GM21529 (cell line): ENCODE results near the gene SOX6.

Source experiments
- ATAC-seq: cut with Tn5 transposase; IDR thresholded peaks from one replicate; pipeline ENCODE4 v1.9.1; 2021; ENCODE audit not compliant: unreplicated experiment

The SOX6 gene

DNA sequence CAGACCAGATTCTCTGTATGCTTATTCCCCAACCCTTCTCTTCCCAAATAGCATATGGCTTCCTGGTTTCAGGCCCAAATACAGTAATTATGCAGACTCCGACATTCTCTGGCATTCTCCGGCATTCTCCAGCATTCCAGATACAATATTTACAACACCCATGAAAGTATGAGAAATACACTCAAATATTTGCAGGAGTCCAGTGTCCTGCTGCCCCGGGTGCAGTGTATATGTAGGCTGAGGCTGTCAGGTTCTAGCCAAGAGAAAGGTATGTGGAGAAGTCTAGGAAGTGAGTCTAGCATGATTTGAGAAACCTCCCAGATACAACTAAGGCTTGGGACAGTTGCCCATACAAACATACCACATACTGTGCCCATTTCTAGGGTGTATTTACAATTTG lies 160.7 kb downstream of the SOX6 start:
- no peak for ATAC-seq

DNA sequence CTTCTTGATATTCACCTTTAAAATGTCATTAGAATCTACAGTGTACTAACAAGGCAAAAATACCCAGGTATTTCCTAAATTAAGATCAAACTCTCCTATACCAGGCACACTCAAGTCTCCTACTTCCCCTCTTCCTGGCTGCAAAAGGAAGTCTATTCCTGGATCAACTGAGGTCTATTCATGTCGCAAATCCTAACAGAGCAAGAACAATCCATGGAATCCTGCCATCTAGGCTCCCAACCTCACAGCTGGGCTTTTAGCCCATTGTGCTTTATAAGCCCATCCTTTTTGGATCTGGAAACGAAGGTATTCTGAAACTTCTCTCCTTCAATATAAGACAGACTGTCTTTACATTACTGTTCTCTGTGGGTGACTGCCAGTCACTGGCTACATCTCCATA lies 161.8 kb downstream of the SOX6 start:
- ATAC-seq, result no peak

DNA sequence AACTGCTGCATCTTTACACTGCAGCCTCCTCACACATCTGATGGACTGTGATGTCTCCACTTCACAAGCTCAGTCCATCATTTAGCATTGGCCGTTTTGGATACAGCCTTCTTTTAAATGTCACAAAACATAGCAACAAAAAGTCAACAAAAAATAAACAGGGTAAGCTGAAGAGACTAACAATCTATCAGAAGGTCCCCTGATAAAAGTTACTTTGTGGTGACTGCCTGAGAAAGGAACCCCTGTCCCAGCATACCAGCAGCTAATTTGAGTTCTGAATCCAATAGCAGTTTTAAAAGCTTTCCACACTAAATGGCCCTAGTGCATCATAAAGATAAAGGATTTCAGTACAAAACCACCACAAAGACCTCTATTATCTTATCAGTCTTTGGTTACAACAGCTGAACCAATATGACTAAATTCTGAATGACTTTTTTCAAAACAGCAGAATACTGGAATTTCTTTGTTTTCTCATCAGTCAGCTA lies 162.4 kb downstream of the SOX6 start:
- ATAC-seq, result no peak

DNA sequence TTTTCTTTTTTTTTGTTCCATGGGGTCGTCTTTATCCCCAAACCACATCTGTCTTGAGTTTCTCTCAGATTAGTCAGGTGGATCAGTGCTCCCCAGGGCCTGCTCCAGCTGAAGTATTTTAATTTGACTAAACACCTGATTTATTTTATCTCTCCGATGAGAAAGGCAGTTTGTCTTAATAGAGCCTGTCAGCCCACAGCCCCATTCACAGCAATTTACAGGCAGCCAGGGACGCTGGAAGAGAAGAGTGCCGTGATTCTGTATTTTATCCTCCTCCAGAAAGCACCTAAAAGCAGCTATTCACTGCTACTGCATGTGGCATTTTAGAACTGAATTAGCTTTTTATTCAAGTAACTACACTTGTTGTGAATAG lies 164.5 kb downstream of the SOX6 start:
- no peak for ATAC-seq

DNA sequence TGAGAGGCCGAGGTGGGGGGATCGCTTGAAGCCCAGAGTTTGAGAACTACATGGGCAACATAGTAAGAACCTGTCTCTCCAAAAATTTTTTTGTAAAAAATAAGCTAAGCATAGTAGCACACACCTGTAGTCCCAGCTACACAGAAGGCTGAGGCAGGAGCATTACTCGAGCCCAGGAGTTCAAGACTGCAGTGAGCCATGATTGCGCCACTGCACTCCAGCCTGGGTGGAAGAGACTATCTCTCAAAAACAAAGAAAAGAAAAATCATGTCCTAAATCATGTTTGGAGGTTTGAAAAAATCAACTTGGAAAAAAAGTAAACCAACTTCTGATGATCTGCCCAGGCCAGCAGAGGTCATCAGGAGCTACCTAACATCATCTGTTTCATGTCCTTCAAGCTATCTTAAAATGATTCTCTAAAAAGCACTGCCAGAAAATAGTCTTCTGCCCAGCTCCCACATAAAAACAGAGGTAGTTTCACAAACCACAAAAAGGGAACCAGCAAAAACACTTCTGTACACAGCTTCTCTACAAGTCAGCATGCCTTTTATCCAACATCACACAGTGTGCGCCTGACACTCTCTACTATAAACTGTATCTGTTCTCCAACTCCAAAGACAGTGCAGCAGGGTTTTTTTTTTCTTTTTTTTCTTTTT lies 165.0 kb downstream of the SOX6 start:
- no peak for ATAC-seq

DNA sequence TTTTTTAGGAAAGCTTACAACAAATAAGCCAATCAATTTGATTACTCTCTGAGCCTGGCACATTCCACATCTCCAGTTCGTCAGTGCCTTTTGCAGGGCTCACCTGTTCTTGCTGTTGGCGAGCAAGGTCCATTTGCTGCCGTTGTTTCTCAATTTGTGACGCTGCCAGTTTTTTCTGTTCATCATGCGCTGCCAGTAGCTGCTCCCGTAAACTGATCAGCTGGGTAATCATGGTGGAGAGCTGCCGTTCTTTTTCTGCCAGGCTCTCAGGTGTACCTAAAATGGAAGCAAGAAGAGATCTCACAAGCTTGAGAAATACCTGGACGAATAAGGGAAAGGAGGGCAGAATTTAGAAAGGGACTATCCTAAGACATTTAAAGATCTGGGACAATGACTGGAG lies 169.7 kb downstream of the SOX6 start:
- no peak for ATAC-seq

DNA sequence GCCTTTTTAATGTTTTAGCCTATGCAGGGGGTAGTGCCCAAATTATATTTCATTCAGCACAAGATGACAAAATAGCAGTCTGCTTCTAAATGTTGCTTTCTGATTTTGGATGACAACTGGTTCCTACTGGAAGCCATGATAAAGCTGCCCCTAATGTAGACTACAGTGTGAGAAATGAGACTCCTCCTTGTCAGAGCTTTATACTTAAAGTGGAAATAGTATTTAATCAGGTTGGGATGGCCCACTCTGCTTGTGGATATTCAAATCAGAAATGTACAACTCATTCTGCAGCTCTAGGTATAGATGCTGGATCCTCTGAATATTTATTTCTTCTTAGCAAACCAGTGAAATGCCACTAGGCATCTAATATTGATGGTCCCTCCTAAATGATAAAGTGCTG lies 171.3 kb downstream of the SOX6 start:
- no peak for ATAC-seq

DNA sequence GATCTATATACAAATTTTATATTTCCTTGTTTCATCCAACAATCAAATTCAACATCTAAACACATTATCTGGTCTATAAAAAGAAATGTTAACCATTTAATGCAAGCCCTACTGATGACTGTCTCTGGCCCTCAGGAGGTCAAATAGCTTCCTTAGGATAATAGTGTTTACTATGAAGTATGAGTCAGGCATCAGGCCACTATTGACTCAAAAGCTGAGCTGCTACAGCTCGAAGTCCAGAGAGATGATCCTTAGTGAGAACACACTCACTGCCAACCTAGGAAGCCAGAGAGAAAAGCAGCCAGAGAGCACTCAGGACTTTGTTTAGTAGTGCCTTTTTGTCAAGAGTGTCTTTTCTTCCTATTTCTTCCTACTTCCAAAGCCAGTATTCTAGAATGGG lies 171.8 kb downstream of the SOX6 start:
- ATAC-seq, result no peak

DNA sequence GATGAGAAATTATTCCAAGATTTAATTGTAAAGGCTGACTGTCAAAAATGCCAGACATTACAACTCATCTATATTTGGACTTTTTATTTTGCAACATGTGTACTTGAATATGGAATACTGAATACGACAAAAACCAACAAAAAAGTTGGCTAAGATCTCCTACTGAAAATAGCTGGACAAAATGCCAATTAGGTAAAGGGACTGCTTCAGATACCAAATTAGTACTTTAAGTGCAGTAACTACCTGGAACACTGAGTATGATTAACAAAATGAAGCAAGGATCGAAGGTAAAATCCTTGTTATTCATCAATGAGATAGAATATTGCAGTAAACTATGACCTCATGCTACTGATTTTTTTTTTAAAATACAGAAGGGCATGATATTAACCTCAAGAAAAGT lies 173.8 kb downstream of the SOX6 start:
- no peak for ATAC-seq

DNA sequence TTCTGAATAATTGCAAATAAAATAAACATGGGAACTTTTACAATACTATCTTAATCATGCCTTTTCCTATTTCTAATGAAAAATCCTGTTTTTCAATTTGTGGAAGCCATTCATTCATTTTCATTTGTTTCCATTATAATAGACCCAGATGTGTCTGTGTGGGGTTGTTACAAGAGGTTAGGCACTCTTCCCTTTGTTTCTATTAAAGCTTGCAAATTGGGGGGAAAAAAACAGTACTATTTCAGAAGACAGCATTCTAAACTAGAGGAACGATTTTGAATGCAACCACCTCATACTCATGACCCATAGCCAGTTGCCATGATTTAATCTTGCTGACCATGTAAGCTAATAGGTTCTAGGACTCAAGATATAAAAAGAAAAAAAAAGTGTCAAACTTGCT lies 175.5 kb downstream of the SOX6 start:
- no peak for ATAC-seq

DNA sequence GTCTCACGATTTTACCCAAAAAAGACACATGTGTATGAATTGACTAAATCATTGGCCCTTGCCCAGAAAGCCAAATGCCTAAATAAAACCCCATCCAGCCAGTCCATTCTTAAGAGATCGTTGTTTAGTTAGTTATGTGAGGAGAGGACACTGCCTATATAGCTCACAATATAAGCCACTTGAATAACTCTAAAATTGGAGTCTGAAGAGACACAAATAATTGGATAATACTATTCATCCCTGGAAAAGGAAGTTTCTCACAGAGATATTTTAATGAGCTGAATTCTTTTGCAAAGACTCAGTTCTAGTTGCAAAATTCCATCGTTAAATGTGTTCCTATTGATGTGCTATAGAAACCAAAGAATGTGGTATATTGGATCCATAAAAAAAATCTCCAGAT lies 176.7 kb downstream of the SOX6 start:
- no peak for ATAC-seq

DNA sequence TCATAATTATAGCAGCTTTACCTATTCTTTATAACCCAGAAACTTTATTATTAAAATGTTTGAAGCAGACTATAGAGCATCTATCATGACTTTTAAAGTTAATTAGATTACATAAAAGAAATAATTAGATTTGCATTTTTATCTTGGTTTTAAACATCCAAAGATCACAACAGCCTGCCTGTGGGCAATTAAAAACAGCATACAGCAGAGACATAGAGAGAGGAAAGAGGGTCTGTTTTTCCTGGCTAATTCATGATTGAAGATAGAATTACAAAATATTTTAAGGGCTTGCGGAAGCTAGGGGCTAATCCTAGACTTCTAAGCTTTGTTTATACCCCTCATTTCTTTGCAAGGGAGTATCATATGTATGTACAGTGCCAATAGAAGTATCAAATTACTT lies 178.1 kb downstream of the SOX6 start:
- no peak for ATAC-seq

DNA sequence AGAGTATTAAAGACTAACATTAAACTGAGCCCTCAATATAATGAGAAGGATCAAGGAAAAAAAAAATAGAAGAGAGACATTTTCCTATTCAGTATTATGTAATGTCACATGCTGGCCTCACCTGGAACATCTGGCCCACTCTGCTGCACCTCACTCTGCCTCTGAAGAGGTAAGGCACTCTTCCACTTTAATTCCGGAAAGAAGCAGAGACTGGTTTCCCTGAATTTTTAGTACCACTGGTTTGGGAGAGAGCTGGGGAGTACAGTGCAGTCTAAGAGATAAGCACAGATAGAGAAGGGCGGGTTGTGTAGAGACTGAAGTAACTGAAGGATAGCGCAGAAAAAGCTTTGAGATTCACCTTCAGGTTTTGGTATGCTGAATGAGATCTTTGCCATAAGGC lies 178.7 kb downstream of the SOX6 start:
- no peak for ATAC-seq

DNA sequence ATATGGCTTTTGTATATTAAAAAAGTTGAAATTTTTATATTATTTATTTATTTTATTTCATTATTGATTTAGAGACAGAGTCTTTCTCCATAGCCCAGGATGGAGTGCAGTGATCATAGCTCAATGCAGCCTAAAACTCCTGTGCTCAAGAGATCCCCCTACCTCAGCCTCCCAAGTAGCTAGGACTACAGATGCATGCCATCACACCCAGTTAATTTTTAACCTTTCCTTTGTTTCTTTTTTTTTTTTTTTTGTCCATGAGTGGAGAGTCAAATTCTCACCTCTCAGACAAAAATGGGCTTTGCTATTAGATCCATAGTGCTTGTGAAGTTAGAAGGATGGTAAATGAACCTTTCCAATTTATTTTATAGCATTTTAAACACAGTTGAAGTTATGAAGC lies 182.5 kb downstream of the SOX6 start:
- no peak for ATAC-seq

DNA sequence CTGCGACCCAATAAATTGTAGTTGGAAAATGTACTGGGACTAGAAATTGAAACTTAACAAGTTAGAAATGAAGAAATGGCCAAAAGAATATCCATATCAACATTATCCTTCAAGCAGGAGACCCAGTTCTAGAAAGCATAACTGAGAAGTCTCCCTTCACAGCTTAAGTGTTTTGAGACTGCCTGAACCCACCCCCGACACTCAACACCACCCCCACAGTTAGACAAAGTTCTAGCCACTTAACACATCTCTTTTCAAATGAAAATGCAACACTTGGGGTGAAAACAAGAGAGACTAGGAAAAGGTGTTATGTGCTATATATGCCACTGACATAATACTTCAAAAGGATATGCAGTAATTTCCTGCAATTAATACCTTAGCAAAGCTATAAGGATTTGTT lies 184.5 kb downstream of the SOX6 start:
- no peak for ATAC-seq

DNA sequence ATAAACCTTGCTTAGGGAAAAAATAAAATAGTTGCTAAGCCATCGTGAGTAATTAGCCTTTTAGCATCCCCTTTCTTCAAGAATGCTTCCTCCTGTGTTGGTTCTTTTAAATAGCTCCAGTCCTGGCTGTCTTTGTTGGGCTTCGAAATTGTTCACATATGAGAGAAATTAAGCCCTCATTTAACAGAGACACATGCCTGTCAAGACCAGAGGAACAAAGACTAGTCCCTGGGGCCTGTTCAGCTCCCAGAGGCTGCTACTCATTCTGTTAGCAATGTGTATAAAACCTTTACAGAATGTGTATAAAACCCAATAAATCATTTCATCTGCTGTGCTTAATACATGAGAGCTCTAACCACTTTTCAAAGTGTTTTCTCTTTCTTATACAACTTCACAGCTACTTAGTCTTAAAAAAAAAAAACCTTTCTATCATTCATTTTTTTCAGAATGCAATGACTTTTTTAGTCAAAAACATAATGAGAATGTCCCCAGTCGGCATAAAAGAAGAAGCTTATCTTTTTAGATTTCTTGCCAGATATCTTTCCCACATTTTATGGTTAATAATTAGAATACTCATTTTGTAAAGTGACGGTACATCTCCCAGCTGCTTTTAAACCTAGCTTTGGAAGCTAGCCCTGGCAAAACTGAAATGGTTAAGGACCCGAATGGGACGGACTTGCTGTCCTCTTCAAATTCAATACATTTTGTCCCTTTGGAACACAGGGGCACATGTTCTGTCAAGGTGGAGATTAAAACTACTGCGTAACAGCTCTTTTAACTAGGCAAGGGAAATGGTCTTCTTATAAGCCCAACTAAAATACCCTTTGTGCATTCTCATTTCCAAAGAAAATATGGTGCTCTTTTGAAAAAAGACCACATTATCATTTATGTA lies 186.1 kb downstream of the SOX6 start:
- no peak for ATAC-seq

DNA sequence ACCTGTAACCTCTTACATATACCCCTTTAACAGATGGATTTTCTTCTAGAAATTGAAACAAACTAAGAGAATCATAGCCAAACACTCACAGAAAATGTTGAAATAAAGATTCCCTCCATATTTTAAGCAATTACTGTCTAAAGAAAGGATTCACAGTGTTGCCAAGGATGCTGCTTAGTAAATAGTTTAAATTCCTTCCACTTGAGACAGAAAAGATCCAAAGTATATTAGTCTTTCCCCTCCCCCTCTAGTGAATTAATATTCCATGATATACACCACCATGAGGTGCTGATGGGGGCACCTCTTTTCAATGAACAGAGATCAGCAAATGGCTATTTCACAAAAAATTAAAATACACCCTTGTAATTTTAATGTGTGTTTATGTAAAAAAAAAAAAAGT lies 186.8 kb downstream of the SOX6 start:
- no peak for ATAC-seq

DNA sequence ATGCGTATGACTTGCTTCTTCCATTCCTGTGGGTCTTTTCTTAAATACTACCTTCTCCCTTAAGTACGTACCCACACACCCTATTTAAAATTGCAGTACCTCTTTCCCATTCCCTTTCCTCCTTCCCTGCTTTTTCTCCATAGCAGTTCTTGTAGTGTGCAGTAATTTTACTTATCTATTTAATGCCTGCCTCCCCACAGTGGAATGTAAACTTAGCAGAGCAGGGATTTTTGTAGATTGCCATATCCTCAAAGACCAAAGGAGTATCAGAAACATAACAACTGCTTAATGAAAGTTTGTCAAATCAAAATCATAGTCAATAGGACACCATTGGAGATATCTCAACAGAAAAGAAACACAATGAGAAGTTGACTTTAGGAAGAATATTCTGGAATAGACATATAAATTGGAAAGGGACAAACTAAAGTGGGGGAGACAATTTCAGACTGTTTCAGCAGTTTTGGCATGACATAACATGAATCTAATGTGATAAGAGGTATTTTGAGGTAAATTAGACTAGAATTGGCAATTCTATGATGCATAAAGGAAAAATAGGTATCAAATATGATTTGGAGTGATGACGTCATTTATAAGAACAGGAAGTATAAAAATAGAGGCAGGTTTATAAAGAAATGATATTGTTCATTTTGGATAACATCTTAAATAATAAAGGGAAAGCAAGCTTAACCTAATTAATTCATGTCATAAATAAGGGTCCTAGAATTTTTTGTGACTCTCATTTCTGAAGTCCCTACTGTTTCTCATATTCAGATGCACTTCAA lies 188.4 kb downstream of the SOX6 start:
- no peak for ATAC-seq

DNA sequence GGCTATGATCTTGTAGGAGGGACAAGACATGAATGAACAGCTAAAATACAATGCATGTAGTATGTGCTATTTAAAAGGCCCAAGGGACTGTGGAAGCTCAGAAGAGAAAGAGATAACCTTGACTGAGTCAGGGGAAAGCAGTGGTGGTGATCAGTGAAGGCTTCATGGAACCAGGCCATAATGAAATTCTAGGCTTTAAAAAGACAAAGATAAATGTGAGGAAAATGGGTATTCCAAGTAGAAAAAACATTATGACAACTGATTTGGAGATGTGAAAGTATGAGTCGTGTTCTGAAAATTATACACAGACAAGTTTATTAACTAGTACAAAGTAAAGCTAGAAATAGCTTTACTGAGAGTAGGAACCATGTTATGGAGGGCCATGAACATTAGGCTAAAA lies 189.8 kb downstream of the SOX6 start:
- ATAC-seq, result no peak

DNA sequence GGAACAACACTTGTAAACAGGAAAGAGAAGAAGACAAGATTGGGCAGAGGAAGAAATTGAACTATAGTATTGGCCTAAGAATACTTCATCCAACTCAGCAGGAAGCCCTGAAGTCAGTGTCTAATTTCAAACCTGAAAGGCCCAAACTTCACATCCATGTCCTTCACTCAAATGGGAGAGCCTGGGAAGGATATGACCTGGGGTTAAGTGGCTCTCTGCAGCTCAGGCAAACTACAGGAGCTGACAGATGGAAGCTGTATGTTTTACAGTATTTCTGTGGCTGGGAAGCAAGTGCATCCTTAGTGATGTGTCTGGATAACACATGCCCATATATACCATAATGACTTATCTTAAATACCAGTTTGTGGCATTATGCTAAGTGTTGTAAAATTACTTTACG lies 196.2 kb downstream of the SOX6 start:
- ATAC-seq, result no peak

DNA sequence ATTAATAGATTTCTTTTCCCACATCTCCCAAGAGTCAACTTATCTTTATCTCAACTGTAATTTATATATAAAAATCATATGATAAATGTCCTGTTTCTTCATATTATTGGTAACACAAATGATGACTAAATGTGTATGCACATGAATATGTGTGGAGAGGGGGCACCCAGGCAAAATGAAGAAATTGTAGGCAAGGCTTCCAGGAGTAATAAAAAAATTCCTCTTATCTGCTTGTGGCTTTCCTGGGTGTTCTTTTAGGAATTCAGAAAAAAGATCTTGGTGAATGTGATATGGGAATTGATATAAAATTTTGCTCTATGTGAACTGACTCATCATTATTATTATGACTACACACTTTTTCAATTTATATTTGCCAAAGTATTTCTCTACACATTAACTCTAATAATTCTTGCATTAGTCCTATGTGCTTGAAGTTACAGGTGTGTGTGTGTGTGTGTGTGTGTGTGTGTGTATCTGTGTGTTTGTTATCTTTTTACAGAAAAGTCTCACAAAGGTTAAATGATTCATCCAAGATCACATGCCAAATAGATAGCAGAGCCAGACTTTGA lies 197.8 kb downstream of the SOX6 start:
- ATAC-seq, result no peak
